HG02943 (cell line): ENCODE data around the gene OR8B4.
"Not testable (repeated sequence)": the region's sequence is repeated elsewhere in the genome, so short reads cannot be mapped to it uniquely, and the experiment has no call there.

Experiments
- ATAC-seq: cut with Tn5 transposase; IDR thresholded peaks from one replicate; pipeline ENCODE4 v1.9.1; 2021; ENCODE audit warnings: mild to moderate bottlenecking, low read depth, moderate library complexity; ENCODE audit not compliant: unreplicated experiment

OR8B4 gene, protein sequence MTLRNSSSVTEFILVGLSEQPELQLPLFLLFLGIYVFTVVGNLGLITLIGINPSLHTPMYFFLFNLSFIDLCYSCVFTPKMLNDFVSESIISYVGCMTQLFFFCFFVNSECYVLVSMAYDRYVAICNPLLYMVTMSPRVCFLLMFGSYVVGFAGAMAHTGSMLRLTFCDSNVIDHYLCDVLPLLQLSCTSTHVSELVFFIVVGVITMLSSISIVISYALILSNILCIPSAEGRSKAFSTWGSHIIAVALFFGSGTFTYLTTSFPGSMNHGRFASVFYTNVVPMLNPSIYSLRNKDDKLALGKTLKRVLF

DNA sequence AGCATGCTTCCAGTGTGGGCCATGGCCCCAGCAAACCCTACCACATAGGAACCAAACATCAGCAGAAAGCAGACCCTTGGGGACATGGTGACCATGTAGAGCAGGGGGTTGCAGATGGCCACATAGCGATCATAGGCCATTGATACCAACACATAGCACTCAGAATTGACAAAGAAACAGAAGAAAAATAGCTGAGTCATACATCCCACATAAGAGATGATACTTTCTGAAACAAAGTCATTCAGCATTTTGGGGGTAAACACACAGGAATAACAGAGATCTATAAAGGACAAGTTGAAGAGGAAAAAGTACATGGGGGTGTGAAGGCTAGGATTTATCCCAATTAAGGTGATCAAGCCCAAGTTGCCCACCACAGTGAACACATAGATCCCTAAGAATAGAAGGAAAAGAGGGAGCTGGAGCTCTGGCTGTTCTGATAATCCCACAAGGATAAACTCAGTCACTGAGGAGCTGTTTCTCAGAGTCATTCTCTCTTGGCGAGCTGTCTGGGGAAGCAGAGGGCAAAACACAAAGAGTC lies at the start of gene OR8B4:
Gene OR8B4 (minus strand): TSS at position 488 of the 538 bp plus-strand sequence. CDS start 0 bp downstream, at position 488.
- no peak for ATAC-seq

DNA sequence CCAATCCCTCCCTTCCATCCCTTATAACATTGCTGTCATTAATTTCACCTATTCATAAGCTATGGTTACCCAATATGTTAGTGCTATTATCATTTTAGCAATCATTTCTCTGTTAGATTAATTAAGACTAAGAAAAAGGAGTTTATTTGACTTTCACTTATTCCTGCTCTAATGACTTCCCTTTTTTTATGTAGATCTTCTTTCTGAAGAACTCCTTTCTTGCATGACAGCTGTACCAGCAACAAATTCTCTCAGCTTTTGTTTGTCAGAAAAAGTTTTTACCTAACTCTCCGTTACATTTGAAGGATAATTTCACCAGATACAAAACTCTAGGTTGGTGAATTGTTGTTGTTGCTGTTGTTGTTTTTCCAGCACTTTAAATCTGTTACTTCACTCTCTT lies 49.4 kb upstream of the OR8B4 start:
- no peak for ATAC-seq

DNA sequence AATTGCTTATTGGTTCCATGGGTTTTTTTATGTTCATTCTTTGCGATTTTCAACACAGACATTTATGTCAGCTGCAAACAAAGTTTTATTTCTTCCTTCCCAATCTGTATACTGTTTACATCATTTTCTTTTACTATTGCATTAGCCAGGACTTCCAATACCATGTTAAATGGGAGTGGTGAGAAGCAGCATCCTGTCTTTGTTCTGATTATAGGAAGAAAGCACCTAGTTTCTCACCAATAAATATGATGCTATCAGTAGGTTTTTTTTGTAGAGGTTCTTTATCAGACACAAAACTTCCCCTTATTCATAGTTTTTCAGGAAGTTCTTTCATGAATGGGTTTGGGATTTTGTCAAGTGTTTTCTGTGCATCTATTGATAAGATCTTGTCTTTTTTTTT lies 48.8 kb upstream of the OR8B4 start:
- ATAC-seq: no peak

DNA sequence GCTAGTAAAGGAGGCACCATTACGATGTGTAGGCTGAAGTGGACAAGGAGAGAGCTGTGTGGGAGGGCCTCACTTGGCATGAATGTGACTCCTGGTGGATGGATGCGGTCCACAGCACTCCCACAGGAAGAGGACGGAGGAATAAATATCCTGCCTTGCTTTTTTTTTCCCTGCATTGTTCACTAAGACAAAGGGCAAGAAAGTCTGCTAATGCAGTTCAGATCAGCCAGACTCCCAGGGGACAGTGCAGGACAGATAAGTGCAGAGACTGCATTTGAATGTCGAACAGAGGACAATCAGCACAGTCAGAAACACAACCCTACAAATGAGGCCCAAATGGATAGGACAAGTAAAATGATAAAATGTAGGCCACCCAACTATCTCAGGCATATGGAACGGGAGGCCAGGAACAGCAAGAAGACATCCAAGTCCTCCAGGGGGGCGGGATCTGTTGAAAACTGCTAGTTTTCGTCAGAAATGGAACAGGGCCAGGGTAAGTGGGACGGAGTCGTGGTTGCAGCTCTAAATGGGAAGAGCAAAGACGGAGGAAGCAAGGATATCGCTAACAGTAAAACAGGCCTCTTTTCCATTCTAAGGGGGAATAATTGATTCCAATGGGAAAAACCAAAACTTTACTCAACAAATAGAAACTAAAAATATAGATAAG lies 46.0 kb upstream of the OR8B4 start:
- no peak for ATAC-seq

GRCh38 chr11:124467381-124467927 lies 42.8 kb upstream of the OR8B4 start:
- no peak for ATAC-seq

- ATAC-seq: no peak
These were observed 40.7 kb upstream of the OR8B4 start for GRCh38 chr11:124465368-124465767.

DNA sequence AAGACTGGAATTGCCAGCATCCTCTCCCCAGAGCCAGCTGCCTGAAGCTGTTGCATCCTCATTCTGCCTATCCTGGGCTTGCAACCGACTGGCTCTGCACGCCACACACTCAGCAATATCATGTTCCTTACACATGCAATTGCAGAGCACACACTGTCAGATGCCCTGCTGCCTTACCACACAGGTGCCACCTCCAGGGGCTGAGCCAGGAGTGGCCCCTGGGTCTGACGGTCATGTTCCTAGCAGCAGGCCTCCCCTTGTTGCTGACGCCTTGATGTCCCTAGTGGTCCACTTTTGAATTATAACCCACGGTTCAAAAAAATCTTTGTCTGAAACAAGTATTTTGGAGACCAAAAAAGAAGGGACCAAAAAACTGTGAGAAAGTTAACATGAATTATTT lies 39.3 kb upstream of the OR8B4 start:
- ATAC-seq: no peak

GRCh38 chr11:124463324-124463723 lies 38.7 kb upstream of the OR8B4 start:
- no peak for ATAC-seq

- no peak for ATAC-seq
These were observed 35.8 kb upstream of the OR8B4 start for GRCh38 chr11:124460459-124460858.

GRCh38 chr11:124459379-124459778 lies 34.7 kb upstream of the OR8B4 start:
- ATAC-seq: not testable (repeated sequence)

- ATAC-seq: no peak
These were observed 29.9 kb upstream of the OR8B4 start for GRCh38 chr11:124454552-124454951.

- ATAC-seq: no peak
These were observed 22.2 kb upstream of the OR8B4 start for GRCh38 chr11:124446916-124447315.

- ATAC-seq: no peak
These were observed 21.0 kb upstream of the OR8B4 start, which contains the start of gene OR8B8 for GRCh38 chr11:124445646-124446150. TSS of gene OR8B8 (minus strand) at chr11:124445696. CDS start at chr11:124441085, 4,611 bp downstream.

DNA sequence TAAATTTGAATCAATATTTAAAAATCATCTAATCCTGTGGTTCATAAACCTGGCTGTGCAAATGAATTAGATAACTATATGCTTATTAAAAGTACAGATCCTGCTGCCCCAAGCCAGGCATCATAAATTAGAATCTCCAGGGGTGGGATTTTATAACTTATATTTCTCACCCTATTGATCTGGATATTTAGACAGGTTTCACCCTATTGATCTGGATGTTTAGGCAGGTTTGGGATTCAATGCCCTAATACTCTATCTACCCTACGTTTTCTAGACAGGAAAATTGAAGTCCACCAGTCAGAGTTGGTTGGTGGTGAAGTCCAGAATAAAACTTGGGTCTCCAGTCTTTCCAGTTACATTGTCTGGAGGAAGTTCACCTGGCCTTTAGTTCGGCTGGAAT lies 18.2 kb upstream of the OR8B4 start:
- no peak for ATAC-seq

- ATAC-seq: no peak
These were observed 17.8 kb upstream of the OR8B4 start for GRCh38 chr11:124442442-124442841.

DNA sequence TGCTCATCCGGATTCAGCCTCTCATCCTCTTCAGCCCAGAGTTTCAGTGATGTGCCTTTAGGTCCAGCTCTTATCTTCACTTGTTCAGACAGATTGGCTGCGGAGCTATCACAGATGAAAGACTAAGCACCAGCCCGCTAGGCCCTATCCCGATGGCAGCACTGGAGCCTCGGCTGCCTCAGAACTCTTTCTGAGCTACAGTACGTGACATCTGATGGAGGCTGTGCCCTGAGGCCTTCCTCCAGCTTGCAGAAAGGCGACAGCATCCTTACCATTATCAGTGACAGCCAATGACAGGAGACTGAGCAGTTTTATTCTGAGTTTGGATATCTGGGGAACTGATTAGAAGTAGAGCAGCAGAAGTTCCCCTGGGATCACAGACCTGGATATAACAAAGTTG lies 16.8 kb upstream of the OR8B4 start:
- ATAC-seq: no peak

- no peak for ATAC-seq
These were observed 16.4 kb upstream of the OR8B4 start for GRCh38 chr11:124441081-124441480.

DNA sequence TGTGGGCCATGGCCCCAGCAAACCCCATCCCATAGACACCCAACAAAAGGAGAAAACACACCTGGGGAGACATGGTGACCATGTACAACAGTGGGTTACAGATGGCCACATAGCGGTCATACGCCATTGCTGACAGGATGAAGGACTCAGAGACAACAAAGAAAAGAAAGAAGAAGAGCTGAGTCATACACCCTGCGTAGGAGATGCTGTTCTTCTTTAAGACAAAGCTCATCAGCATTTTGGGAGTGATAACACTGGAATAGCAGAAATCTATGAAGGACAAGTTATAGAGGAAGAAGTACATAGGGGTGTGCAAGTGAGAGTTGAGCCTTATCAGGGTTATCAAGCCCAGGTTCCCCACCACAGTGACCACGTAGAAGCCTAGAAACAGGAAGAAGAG lies 15.9 kb upstream of the OR8B4 start:
- no peak for ATAC-seq

DNA sequence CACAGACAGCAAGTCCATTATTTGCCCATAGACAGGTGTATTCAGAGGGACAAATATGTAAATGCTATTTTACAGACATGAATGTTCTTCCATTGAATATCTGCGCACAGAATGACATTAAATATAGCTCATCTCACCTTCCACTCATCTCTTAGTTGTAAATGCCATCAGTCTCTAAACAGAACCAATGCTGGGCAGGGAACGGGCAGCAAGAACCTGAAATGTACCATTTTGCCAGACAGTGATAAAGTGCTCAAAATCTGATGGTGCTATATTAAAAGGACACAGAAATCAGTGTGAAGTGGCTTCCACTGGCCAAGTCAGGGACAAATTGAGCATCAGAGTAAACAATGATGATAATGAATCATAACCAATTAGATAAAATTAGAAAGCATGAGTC lies 10.0 kb upstream of the OR8B4 start:
- no peak for ATAC-seq

DNA sequence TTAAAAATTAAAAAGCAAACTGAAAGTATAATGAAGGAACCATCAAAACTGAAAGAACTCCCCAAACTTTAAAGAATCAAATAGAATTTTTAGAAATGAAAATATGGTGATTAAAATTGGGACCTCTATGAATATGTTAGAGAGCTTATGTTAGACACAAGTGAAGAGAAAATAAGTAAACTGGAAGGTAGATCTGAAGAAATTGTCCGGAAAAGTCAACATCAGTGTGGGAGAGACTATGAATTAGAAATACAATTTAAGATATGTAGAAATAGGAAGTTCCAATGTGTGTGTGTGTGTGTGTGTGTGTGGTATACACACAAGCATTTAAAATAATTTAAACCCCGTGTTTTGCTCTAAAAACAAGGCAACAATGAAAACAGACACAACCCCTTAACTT lies 4.9 kb upstream of the OR8B4 start:
- ATAC-seq: no peak

DNA sequence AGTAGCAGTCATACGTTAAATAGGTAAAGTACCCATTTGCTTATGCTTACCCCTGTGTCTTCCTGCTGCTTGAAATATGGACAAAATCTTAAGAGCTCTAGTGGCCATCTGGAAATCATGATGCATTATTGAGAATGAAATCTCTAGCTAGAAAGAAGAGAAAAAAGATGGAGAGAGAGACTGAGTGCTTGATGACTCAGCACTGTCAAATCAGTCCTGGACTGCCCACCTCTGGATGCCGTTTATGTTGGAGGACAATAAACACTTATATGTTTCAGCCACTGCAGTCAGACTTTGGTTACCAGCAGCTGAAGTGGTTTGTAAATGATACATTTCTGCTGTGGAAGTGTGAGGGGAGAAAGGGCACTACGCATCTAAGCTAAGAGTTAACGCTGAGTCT lies 3.6 kb downstream of the OR8B4 start:
- ATAC-seq: no peak
